ENCODE data around the gene ALCAM. TPM values are rescaled to one million over a fixed set of nuclear protein-coding genes. Genes with fewer than 3 reads are reported as not detected.

Gene ALCAM
- total and polyA plus RNA-seq, 2 of the 8 experiments (the other 6 are each of a cell fraction or from before 2014, with no cell fraction given), result 10.8 to 33.0 TPM

DNA sequence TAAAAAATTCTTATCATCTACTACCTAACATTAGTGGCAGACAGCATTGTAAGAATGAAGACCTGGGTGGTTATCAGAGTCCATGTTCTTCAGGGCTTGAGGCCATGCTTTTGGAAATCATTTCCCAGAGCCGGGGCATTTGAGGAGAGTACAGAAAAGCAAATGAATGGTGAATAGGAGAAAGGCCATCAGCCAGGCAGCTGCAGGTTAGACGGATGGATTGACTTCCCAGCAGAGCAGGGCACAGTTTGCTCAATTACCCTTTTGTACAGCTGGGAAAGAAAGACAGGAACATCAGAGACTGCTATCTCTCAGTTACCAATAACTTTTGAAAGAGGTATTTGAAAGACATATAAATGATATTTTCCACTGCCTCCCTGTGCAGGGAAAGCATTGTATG is 135.6 kb downstream of the ALCAM start (continued):
- TF ChIP-seq KDM4A (IDR thresholded peaks at IDR 0.05; ENCODE audit: low read depth, low read length, severe bottlenecking) (no peak), SP4 (IDR thresholded peaks at IDR 0.05; ENCODE audit: low read length) (no peak)

Measured in H1 (cell line).